GM18505 (cell line): ENCODE measurements around the gene RNF115.

Source experiments
- ATAC-seq: cut with Tn5 transposase; IDR thresholded peaks from one replicate; pipeline ENCODE4 v1.9.1; 2021; ENCODE audit not compliant: unreplicated experiment
- POLR2A ChIP-seq: IDR thresholded peaks from 4 replicates; pipeline ENCODE4 v1.6.1; 2011; ENCODE audit warnings: borderline replicate concordance; ENCODE audit not compliant: insufficient read depth, insufficient read length; ENCODE audit errors: extremely low read depth

The RNF115 gene

GRCh38 chr1:145823565-145824498, at the start of gene RNF115, which contains the start of gene POLR3C:
Gene RNF115, minus strand, starts transcription at chr1:145824095. Its CDS starts 222 bp downstream, at chr1:145823873.
Gene POLR3C, plus strand, starts transcription at chr1:145824200. Its CDS starts 1,577 bp downstream, at chr1:145825777.
- TF ChIP-seq POLR2A: peak; percentile 78
- ATAC-seq: peak; percentile 87

GRCh38 chr1:145871994-145872924, 48.4 kb upstream of the RNF115 start:
- ATAC-seq: no peak
- TF ChIP-seq POLR2A: no peak

GRCh38 chr1:145868232-145868631, 44.3 kb upstream of the RNF115 start:
- no peak for ATAC-seq
- TF ChIP-seq POLR2A: no peak

GRCh38 chr1:145863282-145864018, 39.6 kb upstream of the RNF115 start:
- TF ChIP-seq POLR2A: no peak
- no peak for ATAC-seq

- peak; percentile 73 for ATAC-seq
- peak; percentile 60 for TF ChIP-seq POLR2A
Observed at GRCh38 chr1:145859491-145860023, 35.7 kb upstream of the RNF115 start.

GRCh38 chr1:145858901-145859490, 35.1 kb upstream of the RNF115 start, which contains the start of gene PIAS3:
Gene PIAS3, minus strand, starts transcription at chr1:145859081. Its CDS starts 91 bp downstream, at chr1:145858990.
- ATAC-seq: peak; percentile 85
- TF ChIP-seq POLR2A: peak; percentile 40

- no peak for TF ChIP-seq POLR2A
- ATAC-seq: no peak
Observed at GRCh38 chr1:145858238-145858900, 34.5 kb upstream of the RNF115 start.

GRCh38 chr1:145857170-145857569, 33.3 kb upstream of the RNF115 start:
- TF ChIP-seq POLR2A: no peak
- ATAC-seq: no peak

GRCh38 chr1:145855426-145855948, 31.6 kb upstream of the RNF115 start:
- ATAC-seq: no peak
- no peak for TF ChIP-seq POLR2A

- no peak for ATAC-seq
- no peak for TF ChIP-seq POLR2A
Observed at GRCh38 chr1:145849356-145850160, 25.7 kb upstream of the RNF115 start.
